22Rv1 (cell line): ENCODE results near the gene TAGLN3.

Experiments
- H3K27ac ChIP-seq: fragments of 450-650 bp; 2 replicates; pipeline ENCODE4 v1.5.1; 2017
- CTCF ChIP-seq: fragments of 450-650 bp; IDR thresholded peaks from 2 replicates; pipeline ENCODE4 v1.5.1; 2017; ENCODE audit warnings: mild to moderate bottlenecking
- ZFX ChIP-seq: fragments of 450-650 bp; IDR thresholded peaks from 2 replicates; pipeline ENCODE4 v1.6.1; 2017; ENCODE audit warnings: antibody characterized with exemption, borderline replicate concordance

TAGLN3 gene

DNA sequence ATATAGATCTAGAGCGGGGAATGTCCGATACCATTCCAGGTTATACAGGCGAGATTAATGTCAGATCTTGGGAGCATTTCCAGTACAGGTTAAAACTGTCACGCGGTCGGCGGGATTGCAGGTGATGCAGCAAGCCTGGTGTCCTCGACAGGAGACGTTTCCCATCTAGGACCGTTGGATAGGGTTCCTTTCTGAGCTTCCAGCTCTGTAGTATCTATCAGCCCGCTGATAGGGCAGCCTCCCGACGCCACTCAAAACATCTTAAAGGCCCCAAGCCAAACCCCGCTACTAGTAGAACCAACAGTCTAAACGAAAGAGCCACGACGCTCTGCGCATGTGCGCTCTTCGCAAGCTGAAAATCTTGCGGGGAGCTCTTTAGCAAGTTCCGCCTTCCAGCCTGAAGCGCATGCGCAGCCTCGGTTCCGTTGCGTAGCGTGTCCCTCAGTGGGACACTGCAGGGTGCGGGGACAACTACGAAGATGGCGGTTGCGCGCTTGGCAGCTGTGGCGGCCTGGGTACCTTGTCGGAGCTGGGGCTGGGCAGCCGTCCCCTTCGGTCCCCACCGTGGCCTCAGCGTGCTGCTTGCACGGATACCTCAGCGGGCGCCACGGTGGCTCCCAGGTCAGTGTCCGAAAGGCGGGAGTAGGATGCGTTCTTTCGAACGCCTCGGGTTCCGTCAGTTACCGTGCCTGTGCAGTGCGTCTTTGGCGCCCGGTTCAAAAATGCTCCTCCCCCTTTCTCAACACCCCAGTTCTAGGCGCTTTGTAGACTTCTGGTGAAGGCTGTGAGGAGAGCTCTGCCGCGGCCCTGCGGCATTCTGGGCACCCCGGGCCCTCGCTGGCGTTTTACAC lies 19.9 kb upstream of the TAGLN3 start, which contains the start of gene ABHD10:
TSS of gene ABHD10 (plus strand) at position 444 of the 851 bp plus-strand sequence. CDS start at position 480, 36 bp downstream.
- peak within 1 kb of the TSS; percentile 77 for H3K27ac ChIP-seq
- TF ChIP-seq ZFX (no peak), CTCF (no peak)

DNA sequence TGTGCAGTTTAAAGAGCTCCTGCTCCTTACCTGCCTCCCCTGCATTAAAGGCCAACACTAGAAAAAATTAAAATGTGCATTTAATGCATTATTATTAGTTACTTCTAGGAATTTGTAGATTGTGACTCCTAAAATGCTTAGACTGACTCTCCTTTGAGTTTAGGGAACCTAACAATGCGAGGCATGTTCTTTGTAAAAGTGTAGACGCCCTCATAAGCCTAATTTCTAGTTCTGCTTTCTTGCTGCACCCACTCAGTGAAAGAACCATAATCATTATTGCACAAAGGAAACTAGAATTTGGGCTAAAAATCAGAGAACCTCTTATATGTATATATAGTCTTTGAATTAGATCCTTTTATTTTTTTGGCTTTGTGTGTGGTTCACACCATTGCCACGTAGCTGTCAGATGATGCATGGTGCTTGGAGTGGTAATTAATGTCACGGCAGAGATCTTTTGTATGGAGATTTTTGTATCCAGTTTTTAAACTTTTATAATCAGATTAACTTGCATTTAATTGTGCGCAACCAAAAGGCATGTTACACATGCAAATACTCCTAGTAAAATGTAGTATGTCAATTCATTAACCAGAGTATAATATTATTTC lies 19.2 kb upstream of the TAGLN3 start:
- TF ChIP-seq CTCF: no peak
- no peak for TF ChIP-seq ZFX
- H3K27ac ChIP-seq: peak overlapping the region; percentile 77

GRCh38 chr3:111980716-111981456 lies 17.8 kb upstream of the TAGLN3 start:
- peak overlapping the region; percentile 77 for H3K27ac ChIP-seq
- no peak for TF ChIP-seq CTCF
- no peak for TF ChIP-seq ZFX

DNA sequence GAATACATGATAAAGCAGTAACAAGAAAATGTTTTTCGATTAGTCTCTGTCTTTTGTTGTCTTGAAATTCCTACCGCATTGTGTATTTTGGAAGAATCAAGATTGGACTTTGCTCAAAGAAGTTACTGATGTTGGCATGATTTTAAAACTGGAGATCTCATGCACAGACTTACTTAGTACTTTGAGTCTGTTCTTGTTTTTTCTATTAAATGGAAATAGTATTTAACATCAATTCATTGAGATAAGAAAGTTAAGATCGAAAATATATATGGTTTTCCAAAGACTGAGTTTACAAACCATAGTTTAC lies 17.3 kb upstream of the TAGLN3 start:
- peak overlapping the region; percentile 77 for H3K27ac ChIP-seq
- no peak for TF ChIP-seq CTCF
- TF ChIP-seq ZFX: no peak

DNA sequence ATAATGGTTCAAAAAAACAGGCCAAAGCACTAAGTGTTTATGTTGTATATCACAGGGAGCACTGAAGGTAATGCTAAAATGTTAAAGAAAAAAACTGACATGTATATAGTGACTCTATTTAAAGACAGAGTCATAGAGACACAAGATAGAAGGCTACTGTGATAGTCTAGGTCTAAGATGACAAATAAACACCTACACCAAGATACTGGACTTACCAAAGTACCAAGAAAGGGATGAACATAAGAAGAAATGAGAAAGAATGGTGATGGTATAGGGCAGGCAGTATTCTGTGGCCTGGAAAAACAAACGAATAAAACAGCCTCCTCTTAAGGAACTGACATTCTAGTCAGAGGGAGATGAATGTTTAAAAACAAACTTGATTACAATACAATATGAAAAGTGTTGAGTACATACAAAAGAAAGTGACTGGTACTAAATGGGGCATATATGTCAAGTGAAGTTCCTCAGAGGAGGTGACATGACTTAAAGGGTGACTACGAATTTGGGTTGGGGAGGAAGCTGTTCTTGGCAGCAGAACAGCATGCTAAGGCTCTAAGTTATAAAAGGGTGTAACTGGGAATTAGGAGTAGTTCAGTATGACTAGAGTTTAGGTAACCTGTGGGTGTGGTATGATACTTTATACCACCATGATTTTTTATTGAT lies 14.0 kb upstream of the TAGLN3 start:
- TF ChIP-seq CTCF: no peak
- TF ChIP-seq ZFX: no peak
- H3K27ac ChIP-seq: no peak overlapping the region

DNA sequence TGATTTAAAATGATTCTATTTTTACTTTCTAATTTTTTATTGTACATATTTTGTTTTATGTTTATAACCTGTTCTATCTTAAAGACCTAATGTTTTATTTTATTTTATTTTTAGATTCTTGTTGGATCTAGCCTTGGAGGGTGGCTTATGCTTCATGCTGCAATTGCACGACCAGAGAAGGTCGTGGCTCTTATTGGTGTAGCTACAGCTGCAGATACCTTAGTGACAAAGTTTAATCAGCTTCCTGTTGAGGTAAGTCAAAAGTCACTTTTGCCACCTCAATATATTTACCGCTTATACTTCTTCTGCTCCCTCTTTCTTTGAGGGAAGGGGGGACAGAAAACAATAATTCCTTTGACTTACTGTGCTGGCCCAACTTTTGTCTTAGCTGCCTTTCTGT lies 11.9 kb upstream of the TAGLN3 start:
- TF ChIP-seq CTCF: no peak
- TF ChIP-seq ZFX: no peak
- H3K27ac ChIP-seq: no peak overlapping the region
